Glomerular visceral epithelial cell (primary cell): ENCODE measurements around the gene STK11IP.
"Not testable (repeated sequence)": the region's sequence is repeated elsewhere in the genome, so short reads cannot be mapped to it uniquely, and the experiment has no call there.

Experiments
- DNase-seq: peaks from one replicate; pipeline ENCODE4 v3.0.0-alpha.2; 2016; ENCODE audit errors: extremely low spot score

STK11IP gene

DNA sequence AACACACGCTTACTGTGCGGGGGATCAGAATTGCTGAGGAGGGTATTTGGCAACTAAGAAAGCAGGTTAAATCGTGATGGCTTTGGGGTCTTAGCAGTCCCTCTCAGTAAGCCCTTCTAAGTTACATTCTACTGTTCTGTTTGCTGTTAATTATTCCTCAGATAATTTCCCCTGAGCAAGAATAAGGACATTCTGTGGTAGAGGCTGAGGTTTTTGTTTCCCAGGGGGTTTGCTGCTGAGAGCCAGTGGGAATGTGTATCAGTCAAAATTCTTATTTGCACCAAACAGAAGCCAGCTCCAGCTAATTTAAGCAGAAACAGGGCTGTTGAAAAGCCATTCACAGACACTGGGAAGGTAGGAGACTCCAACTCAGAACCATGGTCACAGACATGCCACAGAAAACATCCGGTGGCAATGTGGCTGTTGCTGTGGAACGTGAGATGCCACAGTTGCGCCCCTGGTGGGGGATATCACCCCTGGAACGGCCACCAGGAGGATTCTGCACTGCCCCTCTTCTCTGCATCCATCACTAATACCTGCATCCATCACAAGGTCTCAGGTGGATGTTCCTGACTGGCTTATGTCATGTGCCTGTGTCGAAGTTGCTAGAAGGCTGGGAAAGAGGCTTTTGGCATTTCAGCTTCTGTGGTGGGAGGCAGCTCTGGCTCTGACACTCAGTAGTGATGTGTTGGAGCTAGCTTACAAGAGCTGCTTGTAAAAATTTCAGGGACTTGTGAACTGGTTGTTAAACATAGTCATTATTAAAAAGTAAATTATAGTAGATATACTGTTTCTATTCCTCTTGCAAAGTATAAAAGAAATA, 53.0 kb downstream of the STK11IP start:
- no peak for DNase-seq

DNA sequence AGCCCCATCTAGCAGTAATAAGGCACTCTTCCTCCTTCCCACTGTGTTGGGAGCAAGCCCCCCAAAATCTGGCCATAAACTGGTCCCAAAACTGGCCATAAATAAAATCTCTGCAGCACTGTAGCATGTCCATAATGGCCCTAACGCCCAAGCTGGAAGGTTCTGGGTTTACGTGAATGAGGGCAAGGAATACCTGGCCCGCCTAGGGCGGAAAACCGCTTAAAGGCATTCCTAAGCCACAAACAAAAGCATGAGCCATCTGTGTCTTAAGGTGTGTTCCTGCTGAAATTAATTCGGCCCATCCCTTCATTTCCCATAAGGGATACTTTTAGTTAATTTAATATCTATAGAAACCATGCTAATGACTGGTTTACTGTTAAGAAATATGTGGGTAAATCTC, 54.0 kb downstream of the STK11IP start:
- not testable (repeated sequence) for DNase-seq

- DNase-seq, result no peak
These were observed 58.9 kb downstream of the STK11IP start for GRCh38 chr2:219656526-219656925.

- no peak for DNase-seq
These were observed 60.7 kb downstream of the STK11IP start for GRCh38 chr2:219658196-219658846.

DNA sequence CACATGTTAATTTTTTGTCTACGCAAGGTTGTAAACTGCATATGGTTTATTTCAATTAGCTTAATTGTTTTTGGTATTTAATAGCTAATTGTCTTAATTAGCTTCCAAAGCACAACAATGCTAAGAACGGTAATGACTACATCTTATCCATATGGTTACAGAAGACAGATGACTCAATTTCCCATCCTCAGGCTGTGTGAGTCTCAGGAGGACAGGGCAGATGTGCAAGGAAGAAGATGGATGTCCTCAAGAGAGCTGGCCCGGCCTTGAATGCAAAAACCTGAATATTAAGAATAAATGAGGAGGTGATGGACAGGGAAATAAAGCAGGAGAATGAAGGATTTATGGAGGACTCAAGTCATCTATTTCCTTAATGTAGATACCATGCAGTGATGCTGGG, 61.2 kb downstream of the STK11IP start:
- no peak for DNase-seq

GRCh38 chr2:219661197-219661954, 63.7 kb downstream of the STK11IP start:
- peak; percentile 59 for DNase-seq

GRCh38 chr2:219661955-219662395, 64.3 kb downstream of the STK11IP start:
- DNase-seq, result peak; percentile 78

GRCh38 chr2:219662566-219662965, 64.9 kb downstream of the STK11IP start:
- no peak for DNase-seq

- DNase-seq, result no peak
These were observed 65.6 kb downstream of the STK11IP start for GRCh38 chr2:219663116-219663762.

DNA sequence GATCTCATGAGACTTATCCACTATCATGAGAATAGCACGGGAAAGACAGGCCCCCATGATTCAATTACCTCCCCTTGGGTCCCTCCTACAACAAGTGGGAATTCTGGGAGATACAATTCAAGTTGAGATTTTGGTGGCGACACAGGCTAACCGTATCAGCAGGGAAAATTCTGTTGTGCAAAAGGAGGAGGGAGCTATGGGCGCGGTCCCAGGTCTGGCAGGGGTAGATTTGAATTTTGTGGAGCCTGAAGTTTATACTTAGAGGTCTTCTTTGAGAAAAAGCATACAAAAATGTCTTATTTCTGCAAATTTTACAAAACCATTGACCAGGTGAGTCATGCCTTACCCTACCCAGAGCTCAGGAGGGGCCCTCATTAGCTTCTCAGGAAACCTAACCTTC, 66.4 kb downstream of the STK11IP start:
- DNase-seq, result no peak

- DNase-seq, result no peak
These were observed 67.3 kb downstream of the STK11IP start for GRCh38 chr2:219664944-219665343.

DNA sequence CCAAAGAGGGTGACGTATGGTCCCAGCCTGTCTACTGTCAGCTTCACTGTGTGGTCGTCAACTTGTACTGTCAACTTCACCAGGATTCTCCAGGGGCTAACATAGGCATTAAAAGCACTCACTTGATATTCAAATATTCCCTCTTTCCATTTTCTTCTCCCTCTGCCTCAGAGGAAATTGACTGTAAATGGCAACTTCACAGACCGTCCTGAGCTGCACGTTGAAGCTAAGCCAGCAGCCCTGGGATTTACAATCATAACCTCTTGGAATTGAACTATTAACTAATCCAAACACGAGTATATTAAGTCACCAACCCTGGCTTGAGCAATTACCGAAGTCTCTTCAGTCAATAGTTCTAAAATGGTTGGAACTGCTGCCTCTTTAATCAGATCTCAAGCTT, 68.3 kb downstream of the STK11IP start:
- DNase-seq, result no peak
